ENCODE data around the gene TRIM33.

Gene TRIM33

GRCh38 chr1:114511032-114511785, at the start of gene TRIM33:
TRIM33 (minus strand) TSS chr1:114511203; CDS start chr1:114511076, 127 bp downstream.
- peak; percentile 86 for DNase-seq (ENCODE audit: low read depth)

GRCh38 chr1:114559356-114559755, 48.4 kb upstream of the TRIM33 start:
- DNase-seq (ENCODE audit: low read depth) = no peak

GRCh38 chr1:114558544-114558943, 47.5 kb upstream of the TRIM33 start:
- no peak for DNase-seq (ENCODE audit: low read depth)

- DNase-seq (ENCODE audit: low read depth) = no peak
These were observed 43.6 kb upstream of the TRIM33 start for GRCh38 chr1:114554577-114554976.

GRCh38 chr1:114552106-114552639, 41.2 kb upstream of the TRIM33 start:
- no peak for DNase-seq (ENCODE audit: low read depth)

GRCh38 chr1:114551400-114551799, 40.4 kb upstream of the TRIM33 start:
- no peak for DNase-seq (ENCODE audit: low read depth)

- no peak for DNase-seq (ENCODE audit: low read depth)
These were observed 39.3 kb upstream of the TRIM33 start for GRCh38 chr1:114550336-114550735.

- no peak for DNase-seq (ENCODE audit: low read depth)
These were observed 38.1 kb upstream of the TRIM33 start for GRCh38 chr1:114549137-114549536.

- DNase-seq (ENCODE audit: low read depth) = no peak
These were observed 36.1 kb upstream of the TRIM33 start for GRCh38 chr1:114547076-114547475.

GRCh38 chr1:114545796-114546195, 34.8 kb upstream of the TRIM33 start:
- DNase-seq (ENCODE audit: low read depth) = no peak

GRCh38 chr1:114545315-114545714, 34.3 kb upstream of the TRIM33 start:
- no peak for DNase-seq (ENCODE audit: low read depth)

GRCh38 chr1:114540821-114541220, 29.8 kb upstream of the TRIM33 start:
- no peak for DNase-seq (ENCODE audit: low read depth)

- no peak for DNase-seq (ENCODE audit: low read depth)
These were observed 29.3 kb upstream of the TRIM33 start for GRCh38 chr1:114540272-114540671.

- DNase-seq (ENCODE audit: low read depth) = no peak
These were observed 25.0 kb upstream of the TRIM33 start for GRCh38 chr1:114536043-114536442.

GRCh38 chr1:114535401-114535800, 24.4 kb upstream of the TRIM33 start:
- no peak for DNase-seq (ENCODE audit: low read depth)

- no peak for DNase-seq (ENCODE audit: low read depth)
These were observed 20.1 kb upstream of the TRIM33 start for GRCh38 chr1:114531094-114531493.

GRCh38 chr1:114530224-114530623, 19.2 kb upstream of the TRIM33 start:
- no peak for DNase-seq (ENCODE audit: low read depth)

GRCh38 chr1:114524944-114525343, 13.9 kb upstream of the TRIM33 start:
- DNase-seq (ENCODE audit: low read depth) = no peak

GRCh38 chr1:114522264-114522575, 11.2 kb upstream of the TRIM33 start:
- no peak for DNase-seq (ENCODE audit: low read depth)

- no peak for DNase-seq (ENCODE audit: low read depth)
These were observed 10.6 kb upstream of the TRIM33 start for GRCh38 chr1:114521396-114522263.

- no peak for DNase-seq (ENCODE audit: low read depth)
These were observed 6.3 kb upstream of the TRIM33 start for GRCh38 chr1:114517348-114517747.

- no peak for DNase-seq (ENCODE audit: low read depth)
These were observed 1.7 kb upstream of the TRIM33 start for GRCh38 chr1:114512595-114513280.
